Cardiac fibroblast (primary cell): Measurements from ENCODE around the gene CBLL1.

Experiments
- DNase-seq, 2 donors: peaks; one replicate each; pipeline versions ENCODE4 v3.0.0 to v3.0.0-alpha.2; 2010; ENCODE audit warnings: low read depth in 2 of 2
- H3K4me3 ChIP-seq, 2 donors: replicated peaks in 1 of 2; 1 replicate in 1 of 2; 2 replicates in 1 of 2; pipeline ENCODE4 v1.5.1; 2011; ENCODE audit warnings: low read depth in 2 of 2, low read length in 2 of 2, mild to moderate bottlenecking in 2 of 2, moderate library complexity in 1 of 2
- TF ChIP-seq, protein P1 (sequence below): IDR thresholded peaks from one replicate; pipeline ENCODE4 v1.5.1; 2011; ENCODE audit warnings: low read depth, mild to moderate bottlenecking, low read length, inconsistent platforms

Gene CBLL1

DNA sequence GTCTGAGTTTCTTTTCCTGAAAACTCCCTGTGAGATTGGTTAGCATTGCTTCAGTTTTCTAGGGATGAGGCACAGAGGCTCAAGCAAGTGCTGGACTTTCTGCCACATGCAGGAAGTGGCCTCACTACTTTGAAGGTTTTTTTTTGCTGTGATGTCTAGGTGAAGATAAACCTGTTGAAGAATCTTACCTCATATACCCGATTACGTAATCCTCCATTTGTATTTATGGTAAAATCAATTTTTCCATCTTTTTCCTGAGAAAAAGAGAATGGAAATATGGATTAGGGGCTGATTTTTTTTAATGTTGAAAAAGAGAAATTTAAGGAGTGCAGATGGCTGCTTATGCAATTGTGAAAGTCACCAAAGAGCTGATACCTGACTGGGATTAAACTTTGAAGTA, 23.4 kb downstream of the CBLL1 start:
- TF ChIP-seq, protein P1, sequence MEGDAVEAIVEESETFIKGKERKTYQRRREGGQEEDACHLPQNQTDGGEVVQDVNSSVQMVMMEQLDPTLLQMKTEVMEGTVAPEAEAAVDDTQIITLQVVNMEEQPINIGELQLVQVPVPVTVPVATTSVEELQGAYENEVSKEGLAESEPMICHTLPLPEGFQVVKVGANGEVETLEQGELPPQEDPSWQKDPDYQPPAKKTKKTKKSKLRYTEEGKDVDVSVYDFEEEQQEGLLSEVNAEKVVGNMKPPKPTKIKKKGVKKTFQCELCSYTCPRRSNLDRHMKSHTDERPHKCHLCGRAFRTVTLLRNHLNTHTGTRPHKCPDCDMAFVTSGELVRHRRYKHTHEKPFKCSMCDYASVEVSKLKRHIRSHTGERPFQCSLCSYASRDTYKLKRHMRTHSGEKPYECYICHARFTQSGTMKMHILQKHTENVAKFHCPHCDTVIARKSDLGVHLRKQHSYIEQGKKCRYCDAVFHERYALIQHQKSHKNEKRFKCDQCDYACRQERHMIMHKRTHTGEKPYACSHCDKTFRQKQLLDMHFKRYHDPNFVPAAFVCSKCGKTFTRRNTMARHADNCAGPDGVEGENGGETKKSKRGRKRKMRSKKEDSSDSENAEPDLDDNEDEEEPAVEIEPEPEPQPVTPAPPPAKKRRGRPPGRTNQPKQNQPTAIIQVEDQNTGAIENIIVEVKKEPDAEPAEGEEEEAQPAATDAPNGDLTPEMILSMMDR: no peak
- no peak for DNase-seq
- no peak overlapping the region for H3K4me3 ChIP-seq

- H3K4me3 ChIP-seq: no peak overlapping the region
- TF ChIP-seq, protein P1: no peak
- no peak for DNase-seq
These were observed 24.3 kb downstream of the CBLL1 start for GRCh38 chr7:107768263-107768662.

DNA sequence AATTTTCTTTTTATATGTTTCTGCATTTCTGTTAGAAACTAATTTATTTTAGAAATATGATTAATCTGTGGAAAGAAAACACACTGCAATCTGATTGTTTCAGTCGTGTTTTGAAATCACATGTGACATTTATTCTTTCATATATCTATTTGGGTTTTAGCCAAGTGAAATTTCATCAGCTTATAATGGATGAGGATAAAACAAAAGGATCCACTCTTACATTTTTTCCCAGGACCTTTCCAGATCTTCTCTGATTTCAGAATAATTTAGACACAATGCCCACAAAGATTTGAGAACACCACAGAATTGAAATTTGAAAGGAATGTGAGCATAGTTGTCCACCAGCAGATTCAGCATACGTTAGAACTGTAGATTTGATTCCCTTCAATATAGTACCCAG, 29.1 kb downstream of the CBLL1 start:
- DNase-seq: no peak
- H3K4me3 ChIP-seq: no peak overlapping the region
- TF ChIP-seq, protein P1: no peak

DNA sequence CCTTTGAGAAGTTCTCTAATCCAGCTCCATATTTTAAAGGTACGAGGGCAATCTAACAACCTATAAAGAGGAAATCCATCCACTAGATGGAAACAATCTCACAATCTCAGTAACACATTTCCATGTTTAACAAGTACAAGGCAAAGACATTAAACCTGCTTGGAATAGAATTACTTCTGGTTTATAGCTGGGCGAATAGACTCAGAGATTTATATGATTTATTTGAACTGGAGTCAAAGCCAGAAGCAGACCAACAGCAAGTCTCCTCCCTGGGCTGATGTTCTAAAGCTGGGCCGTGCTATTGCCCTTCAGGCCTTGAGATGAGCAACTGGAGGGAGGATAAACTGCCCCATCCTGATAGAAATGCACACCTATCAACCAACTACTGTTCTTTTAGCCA, 33.8 kb downstream of the CBLL1 start:
- no peak overlapping the region for H3K4me3 ChIP-seq
- DNase-seq: no peak
- TF ChIP-seq, protein P1: no peak

DNA sequence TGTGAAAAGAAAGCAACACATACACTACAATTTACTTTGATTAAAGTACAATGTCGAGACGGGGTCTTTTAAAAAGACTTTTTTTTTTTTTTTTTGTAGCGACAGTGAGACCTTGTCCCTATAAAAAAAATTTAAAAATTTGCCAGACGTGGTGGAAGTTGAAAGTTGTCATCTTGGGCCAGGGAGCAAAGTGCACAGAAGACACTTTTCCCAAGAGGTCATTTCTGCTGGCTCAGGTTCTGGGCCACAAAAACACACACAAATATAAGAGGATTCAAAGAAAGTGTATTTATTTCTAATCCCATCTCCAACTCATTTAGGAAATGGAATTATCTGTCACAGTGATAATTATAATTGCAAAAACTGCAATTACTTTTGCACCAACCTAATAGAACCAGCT, 34.3 kb downstream of the CBLL1 start:
- DNase-seq: no peak
- no peak overlapping the region for H3K4me3 ChIP-seq
- TF ChIP-seq, protein P1: no peak

DNA sequence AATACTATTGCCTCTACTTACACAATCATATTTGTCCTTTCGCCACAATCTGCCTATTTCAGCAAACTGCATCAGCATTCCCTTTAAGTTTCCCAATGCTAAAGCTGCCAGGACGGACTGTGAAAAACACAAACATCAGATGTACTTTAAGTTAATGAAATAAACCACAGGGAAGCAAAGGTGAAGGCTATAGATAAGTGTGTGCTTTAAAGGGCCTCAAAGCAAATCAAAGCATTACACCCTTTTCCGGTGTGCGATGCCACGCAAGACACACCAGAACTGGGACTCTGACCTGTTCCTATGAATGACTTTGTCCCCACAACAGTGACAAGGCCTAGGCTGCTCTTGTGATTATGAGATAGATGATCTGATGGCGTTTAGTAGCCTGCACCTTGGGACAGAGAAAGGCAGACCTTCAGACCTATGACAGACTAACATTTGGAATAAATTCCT, 35.7 kb downstream of the CBLL1 start:
- H3K4me3 ChIP-seq: no peak overlapping the region
- DNase-seq: peak in 1 of 2 donors; percentile 3
- TF ChIP-seq, protein P1: no peak

DNA sequence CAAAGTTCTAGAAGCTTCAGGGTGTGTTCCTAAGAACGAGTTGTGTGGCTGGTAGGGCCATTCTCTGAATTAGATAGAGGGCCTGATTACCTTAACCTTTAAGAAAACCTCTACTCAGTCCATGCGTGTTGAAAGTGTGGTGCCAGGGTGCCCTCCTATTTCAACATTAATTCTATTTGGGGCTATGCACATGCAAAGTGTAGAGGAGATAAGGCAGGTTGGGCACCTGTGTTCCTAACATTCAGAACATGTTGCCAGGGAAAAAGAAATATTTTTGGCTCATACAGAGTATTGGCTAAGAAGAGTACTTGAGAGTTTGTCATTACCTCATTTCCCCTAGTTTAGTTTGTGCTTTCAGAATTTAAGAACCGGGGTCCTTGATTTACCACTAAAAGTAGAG, 38.4 kb downstream of the CBLL1 start:
- TF ChIP-seq, protein P1: no peak
- H3K4me3 ChIP-seq: no peak overlapping the region
- no peak for DNase-seq
